Measurements from ENCODE around the gene GPR15.

The GPR15 gene

GRCh38 chr3:98531622-98532274 is at the start of gene GPR15:
TSS of gene GPR15 (plus strand) at chr3:98531978. CDS start at chr3:98532034, 56 bp downstream.
- no peak for DNase-seq

- no peak for DNase-seq
Observed at GRCh38 chr3:98482717-98483482, 48.9 kb upstream of the GPR15 start.

- DNase-seq, result no peak
Observed at GRCh38 chr3:98483626-98484025, 48.2 kb upstream of the GPR15 start.

- DNase-seq, result no peak
Observed at GRCh38 chr3:98497381-98497780, 34.4 kb upstream of the GPR15 start, which contains the start of gene OR5K2. TSS of gene OR5K2 (plus strand) at chr3:98497681. CDS start at chr3:98497681, 0 bp downstream.

GRCh38 chr3:98500019-98500418 is 31.8 kb upstream of the GPR15 start:
- DNase-seq, result no peak

- no peak for DNase-seq
Observed at GRCh38 chr3:98501270-98501669, 30.5 kb upstream of the GPR15 start.

GRCh38 chr3:98501863-98502576 is 29.8 kb upstream of the GPR15 start:
- no peak for DNase-seq

- no peak for DNase-seq
Observed at GRCh38 chr3:98504539-98504938, 27.2 kb upstream of the GPR15 start.

- no peak for DNase-seq
Observed at GRCh38 chr3:98508582-98508981, 23.2 kb upstream of the GPR15 start.

GRCh38 chr3:98512576-98512975 is 19.2 kb upstream of the GPR15 start:
- no peak for DNase-seq

GRCh38 chr3:98513091-98513511 is 18.7 kb upstream of the GPR15 start:
- DNase-seq, result no peak

GRCh38 chr3:98513736-98514135 is 18.0 kb upstream of the GPR15 start:
- DNase-seq, result no peak

- no peak for DNase-seq
Observed at GRCh38 chr3:98514948-98515347, 16.8 kb upstream of the GPR15 start.

GRCh38 chr3:98518816-98519215 is 13.0 kb upstream of the GPR15 start:
- no peak for DNase-seq

- DNase-seq, result no peak
Observed at GRCh38 chr3:98519351-98519750, 12.4 kb upstream of the GPR15 start.

GRCh38 chr3:98521897-98522543 is 9.8 kb upstream of the GPR15 start:
- peak; percentile 70 for DNase-seq

- peak; percentile 95 for DNase-seq
Observed at GRCh38 chr3:98522544-98523281, 9.1 kb upstream of the GPR15 start, which contains the start of gene CLDND1. TSS of gene CLDND1 (minus strand) at chr3:98522902. CDS start at chr3:98521424, 1,478 bp downstream.

- DNase-seq, result no peak
Observed at GRCh38 chr3:98525494-98525893, 6.3 kb upstream of the GPR15 start.

GRCh38 chr3:98528474-98529346 is 3.1 kb upstream of the GPR15 start:
- DNase-seq, result no peak

- no peak for DNase-seq
Observed at GRCh38 chr3:98529856-98530459, 1.8 kb upstream of the GPR15 start.

GRCh38 chr3:98530676-98531075 is 1.1 kb upstream of the GPR15 start:
- no peak for DNase-seq
